Embryonic facial prominence (tissue), 1 donor: Measurements from ENCODE around the gene CCER1.

Source experiments
- DNase-seq: peaks from one replicate; pipeline ENCODE4 v3.0.0-alpha.2; 2016; ENCODE audit errors: extremely low spot score

CCER1 gene

DNA sequence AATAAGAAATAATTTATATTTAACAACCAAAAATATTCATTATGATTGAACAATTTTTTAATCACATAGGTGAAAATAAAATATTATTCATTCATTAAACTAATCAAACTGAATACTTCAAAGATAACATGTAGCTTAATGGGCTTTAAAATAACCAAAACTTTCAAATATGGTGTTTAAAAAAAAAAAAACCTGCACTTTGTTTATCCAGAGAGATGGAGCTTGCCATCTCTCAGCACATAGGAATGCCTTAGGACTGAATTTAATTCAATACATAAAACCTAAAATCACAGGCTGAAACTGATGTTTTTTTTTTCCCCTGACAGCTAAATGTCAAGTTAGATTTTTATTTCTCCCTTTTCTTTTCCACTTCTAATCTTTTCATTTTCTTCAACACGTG is 14.4 kb upstream of the CCER1 start:
- no peak for DNase-seq

DNA sequence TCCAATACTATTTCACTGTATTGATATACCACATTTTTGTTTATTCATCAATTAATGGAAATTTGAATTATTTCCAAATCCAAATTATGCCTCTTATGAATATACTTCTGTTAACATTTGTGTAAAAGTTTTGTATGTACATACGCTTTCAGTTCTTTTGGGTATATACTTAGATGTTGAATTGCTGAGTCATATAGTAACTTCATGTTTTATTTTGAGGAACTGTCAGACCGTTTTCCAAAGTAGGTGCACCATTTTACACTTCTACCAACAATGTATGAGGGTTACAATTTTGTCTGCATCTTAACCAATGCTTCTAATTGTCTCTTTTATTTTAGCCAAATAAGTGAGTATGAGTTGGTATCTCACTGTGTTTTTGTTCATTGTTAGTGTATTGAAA is 10.2 kb upstream of the CCER1 start:
- DNase-seq: no peak

DNA sequence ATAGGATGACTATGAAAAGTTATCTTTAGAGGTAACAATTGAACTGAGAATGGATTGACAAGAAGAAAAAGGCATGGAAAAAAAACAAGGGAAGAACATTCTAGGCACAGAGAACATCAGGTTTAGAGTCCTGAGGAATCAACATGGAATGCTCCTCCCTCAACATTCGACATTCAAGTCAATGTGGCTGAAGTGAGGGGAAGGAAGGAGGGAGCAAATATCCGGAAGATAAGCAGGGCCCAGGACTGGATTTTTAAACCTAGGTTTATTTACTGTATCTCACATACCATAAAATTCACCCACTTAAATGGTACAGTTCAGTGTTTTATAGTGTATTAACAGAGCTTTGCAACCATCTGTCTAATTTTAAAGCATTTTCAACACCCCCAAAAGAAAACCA is 9.6 kb upstream of the CCER1 start:
- no peak for DNase-seq

DNA sequence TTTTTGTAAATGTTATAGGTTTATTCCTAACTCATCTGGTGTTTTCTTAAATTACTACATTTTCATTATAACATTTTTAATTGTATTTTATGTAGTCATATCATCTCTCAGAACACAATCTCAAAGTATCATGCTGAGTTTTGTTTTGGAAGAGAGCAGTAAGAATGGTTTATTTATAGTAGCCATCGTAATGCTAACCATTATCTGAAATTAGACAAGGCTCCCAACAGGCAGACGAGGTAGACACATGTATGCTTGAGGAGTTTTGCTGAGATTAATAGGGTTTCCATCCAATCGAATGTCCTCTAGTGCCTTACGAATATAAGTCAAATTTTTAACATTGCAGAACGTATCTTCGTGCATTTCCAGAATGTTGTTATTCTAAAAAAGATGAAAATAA is 9.0 kb upstream of the CCER1 start:
- no peak for DNase-seq

DNA sequence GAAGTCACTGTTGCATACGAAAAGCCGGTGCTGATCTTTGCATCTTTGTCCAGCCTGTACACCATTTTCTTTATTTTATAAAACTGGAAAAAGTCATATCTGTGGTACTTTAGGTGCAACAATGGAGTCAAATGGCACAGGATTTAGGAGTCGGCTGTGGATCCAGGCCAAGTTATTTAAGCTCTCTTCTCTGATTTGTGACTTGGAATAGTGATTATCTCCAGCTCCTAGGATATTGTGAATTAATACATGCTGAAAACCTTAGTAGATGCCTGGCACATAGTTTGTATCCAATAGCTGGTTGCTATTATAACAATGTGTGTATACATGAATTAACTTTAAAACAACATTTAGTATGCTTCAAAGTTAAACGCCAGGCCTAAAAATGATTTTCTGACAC is 6.2 kb upstream of the CCER1 start:
- no peak for DNase-seq

DNA sequence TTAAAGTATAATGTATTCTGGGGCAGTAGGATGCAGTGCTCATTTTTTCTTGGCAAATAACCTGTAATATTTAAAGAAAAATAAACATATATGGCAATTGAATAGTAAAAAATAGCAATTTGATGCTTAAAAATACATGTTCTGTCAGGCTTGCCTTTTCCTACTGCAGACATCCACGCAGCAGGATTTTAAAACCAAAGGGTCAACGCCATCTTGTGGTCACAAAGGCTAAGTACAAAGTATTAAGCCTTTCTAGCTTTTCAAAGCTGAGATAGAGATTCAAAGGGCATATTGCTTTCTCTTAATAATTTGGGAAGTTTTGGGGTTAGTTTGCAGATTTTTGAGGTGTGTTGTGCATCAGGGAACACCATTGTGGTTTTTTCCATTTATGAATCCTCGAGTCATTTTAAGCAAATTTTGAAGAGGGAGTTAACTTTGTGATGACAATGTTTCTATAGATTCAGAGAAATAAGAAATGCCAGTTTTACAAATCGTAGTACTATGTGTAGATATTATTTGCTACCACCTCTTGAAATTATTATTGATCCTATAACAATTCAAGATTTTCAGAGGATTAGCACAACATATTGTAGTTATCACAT is 4.7 kb upstream of the CCER1 start:
- DNase-seq: no peak

DNA sequence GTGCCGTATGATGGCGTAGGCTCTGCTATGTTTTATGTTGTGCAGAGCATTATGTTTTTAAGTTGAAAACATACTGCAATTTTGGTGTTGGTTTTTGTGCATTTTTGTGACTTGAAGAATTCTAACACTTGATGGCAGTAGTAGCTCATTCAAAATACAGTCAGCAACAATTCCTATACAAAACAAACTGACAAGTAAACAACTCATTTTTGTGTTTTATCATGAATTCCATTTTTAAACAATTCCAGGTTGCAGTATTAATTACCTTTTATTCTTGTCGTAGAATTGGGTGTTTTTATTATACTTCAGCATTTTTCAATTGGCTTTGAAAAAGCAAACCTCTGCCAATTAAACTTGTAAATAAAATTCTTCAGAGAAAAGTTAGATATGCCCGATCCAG is 4.1 kb upstream of the CCER1 start:
- no peak for DNase-seq

DNA sequence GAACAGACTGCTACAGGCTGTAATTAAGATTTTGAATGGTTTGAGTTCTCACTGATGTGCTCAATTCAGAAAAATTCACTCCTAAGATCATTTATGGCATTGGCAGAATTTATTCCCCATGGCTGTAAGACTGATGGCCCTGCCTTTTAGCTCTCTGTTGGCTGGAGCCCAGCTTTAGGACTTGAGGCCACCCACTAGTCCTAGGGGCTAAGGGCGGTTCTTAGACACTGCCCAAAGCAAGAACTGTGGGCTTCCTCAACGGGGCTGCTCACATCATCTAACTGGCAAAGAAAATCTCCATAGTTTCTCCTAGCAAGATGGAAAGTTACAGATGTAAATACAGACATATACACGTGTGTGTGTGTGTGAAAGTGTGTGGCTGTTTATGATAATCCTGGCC is 3.4 kb upstream of the CCER1 start:
- no peak for DNase-seq

DNA sequence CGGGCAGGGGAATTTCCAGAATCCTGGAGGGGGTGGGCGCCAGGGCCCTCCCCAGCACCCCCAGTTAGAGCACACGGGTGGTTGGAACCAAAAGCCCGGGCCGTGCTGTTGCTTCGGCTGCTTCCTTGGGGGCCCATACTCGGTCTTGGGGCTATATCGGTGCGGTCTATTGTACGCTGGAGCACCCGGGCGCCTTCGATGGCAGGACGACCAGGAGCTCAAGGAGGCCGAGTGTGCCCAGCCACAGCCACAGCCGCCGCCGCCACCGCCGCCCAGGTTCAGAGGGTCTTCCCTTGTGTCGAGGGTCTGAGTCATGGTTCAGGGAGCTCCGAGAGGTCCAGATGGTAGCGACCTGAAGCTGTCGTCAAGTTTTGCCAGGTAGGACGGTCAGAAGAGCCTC is 548 bp downstream of the CCER1 start:
- no peak for DNase-seq

DNA sequence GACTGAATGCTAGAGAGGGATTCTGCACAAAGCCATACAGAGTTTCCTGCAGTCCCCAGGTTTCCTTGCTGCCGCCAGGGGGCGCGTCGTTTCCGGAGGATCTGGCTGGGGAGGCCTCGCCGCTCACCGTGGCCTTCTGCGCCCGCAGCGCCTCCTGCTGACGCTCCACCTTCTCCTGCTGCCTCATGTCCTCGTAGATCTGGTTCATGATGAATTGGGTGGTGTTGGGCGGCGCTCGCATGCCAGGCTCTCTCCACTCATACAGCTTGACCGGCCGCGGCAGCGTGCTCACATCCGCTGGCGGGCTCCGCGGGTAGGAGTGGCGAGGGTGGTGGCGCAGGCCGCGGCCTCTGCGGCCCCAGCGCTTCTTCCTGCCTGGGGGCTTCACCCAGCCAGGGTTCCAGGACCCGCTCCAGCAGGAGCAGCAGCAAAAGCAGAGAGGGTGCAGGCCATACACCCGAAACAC is 987 bp downstream of the CCER1 start:
- DNase-seq: no peak

DNA sequence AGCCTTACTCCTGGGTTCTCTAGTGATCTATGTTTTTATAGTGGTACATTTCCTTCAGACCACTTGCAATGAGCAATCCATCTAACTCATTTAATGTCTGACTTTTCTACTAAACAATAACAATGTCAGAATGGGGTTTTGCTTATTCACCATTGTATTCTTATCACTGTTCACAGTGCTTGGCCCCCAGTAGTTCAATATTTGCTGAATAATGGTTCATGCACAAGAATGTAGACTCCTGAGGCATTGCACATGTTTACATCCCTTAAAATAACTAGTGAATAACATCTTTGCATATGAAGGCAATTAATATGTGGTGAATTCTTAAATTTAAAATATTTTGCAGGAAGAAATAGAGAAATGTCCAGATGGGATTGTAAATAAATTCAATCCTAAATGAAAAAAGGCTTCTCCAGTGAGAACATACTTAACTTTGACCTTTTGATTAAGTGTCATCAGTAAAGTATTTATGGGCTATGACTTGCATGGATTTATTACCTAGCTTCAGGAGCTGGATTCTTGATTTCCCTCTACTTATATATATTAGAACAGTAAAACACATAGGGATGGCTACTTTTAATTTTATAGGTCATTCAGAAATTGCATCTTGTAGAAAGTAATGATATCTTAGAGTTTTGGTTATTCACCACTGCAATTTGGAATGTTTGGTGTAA is 3.4 kb downstream of the CCER1 start:
- no peak for DNase-seq

DNA sequence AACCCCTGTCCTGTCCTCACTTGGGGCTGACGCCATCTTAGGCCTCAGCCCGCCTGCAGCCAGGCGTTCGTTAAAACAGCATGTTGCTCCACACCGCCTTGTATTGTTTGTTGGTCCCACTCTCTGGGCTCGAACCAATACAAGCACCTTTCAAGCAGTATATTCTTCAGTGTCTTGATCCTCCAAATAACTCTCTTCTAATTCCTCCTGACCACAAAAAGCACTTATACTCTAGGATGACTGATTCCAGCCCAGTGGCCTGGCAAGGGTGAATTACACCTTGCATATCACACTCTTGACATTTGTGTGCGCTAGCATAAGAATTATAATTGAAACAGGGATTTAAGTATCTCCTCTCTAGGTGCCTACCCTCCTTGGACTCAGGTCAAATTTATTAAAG is 7.1 kb downstream of the CCER1 start:
- DNase-seq: no peak

DNA sequence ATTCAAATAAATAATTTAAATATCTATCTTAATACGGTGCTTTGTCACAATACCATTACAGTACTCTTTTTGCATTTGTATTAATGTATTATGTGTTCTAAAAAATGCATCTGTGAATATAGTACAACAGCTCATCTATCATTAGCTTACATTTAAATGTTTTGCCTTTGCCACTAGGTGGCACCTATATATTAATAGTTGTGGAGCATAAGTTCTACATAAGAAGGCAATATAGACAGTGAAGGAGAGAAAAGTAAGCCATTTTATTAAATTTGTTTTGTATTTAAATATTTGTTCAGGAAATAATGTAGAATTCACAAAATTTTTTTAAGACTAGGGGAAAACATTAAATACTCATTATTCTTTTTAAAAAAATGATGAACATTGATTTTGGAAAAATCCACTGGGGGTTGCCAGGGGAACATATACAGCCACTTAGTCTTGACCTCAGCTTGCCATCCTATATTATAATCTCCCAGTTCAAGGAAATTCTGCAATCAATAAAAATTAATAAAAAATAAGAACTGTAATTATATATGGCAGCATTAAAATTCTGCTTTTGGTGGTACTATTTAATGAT is 9.8 kb downstream of the CCER1 start:
- peak; percentile 36 for DNase-seq

DNA sequence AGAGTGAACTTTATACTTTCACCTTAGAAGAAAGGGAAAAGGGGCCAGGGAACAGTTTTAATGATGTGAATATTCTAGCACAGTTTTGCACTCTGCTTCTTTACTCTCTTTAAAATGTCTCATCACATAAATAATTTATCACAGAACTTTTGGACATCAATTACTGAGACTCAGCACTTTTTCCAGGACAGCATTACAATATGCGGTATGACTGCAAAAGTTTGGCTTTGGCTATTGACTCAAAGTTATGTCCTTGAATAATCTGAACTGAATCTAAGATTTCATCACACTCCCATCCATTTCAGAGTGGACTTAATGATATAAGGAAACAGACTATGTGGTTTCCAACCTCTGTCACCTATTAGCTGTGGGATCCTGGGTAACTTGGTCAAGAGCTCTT is 11.7 kb downstream of the CCER1 start:
- DNase-seq: no peak

DNA sequence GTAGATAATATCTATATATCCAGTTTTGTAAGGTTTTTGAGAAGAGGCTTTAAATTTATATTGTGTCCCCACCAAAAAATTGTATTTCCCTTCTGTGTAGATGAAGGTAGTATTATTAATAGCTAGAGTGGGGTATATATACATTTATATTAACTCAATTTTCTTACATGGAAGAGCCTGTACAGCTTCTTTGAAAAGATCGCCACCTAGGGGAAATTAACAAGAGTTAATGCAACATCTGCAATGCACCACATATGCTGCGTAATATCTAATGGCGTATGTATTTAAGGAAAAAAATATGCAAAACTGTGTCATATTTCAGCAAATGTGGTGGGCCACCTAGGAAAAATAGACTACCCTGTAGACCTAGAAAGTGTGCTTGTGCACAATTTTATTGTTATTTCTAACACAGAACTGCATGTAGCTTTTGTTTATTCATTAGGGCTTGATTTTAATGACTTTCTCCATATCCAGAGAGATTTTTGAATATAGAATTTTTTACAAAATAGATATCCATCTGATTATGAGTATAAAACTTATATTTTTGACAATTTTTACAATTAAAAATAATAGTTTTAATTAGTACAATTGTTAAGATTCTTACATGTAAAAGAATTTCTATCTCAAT is 14.0 kb downstream of the CCER1 start:
- peak; percentile 55 for DNase-seq

DNA sequence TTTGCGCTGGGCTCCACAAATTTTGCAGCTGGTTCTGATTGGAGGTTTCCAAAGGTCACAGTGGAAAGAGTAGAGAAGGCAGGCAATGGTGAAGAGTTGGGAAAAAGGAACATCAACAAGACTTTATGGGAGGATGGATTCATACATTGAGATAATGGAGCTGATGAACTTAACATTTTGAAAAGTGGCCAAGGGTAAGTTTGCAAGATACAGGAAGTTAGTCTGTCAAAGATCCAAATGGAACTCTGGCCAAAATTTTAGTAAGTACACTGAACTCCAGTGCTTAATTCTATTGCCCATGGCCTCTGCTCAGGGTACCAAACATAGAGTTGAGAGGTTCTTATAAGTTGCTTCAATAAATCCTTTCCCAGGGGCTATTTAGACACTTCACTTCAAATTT is 15.6 kb downstream of the CCER1 start:
- no peak for DNase-seq

DNA sequence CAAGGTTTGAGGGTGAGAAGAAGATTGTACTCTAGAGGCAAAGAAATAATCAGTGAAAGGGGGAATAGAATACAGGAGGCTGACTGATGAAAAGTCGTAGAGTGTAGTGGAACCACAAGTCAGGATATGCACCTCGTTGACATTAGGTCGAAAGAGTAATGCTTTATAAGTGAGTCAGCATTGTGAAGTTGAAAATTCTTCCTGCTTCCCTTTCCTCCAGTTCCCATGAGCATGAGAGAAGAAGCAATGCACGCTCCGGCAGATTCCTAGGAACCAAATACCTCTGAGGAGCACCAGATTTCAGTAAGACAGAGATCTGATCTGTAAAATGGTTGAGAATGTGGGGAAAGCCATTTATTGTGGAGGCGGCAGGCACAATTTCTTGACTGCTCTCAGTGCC is 16.5 kb downstream of the CCER1 start:
- DNase-seq: no peak

DNA sequence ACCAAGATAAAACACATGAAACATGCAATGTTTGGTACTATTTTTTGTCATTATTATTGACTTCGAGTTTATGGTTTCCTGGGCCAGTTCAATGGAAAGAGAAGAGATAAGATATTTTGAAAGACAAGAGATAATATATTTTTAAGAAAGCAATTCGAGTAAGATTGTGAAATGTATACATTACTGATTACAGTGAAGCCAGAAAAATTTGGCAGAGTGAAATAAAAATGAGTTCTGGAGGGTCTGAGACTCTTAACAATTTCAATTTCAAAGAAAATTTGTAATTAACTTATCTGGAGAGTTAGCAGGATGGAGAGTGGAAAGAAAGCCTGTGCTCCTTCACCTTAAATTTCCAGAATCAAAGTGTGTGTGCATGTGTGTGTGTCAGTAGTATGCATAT is 17.3 kb downstream of the CCER1 start:
- DNase-seq: no peak

DNA sequence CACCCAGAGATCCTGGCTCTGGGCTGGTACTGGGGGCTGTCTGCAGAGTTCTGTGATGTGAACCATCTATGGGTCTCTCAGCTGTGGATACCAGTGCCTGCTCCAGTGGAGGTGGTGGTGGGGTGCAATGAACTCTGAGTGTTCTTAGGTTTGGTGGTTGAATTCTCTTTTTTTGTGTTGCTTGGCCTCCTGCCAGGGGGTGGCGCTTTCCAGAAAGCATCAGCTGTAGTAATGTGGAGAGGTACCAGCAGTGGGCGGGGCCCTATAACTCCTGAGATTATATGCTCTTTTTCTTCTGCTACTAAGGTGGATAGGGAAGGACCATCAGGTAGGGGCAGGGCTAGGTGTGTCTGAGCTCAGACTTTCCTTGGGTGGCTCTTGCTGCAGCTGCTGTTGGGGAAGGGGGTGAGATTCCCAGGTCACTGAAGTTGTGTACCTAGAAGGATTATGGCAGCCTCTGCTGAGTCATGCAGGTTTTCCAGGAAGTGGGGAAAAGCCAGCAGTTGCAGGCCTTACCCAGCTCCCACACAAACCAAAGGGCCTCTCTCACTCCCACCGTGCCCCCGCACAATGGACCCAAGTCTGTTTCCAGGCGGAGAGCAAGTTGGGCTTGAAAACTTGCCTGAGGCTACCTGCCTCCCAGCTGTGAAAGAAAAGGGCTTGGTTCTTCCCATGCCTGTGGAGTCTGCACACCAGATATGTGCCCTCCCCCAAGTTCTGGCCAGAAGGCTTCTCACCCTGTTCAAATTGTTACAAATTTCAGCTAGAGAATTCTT is 18.6 kb downstream of the CCER1 start:
- no peak for DNase-seq

DNA sequence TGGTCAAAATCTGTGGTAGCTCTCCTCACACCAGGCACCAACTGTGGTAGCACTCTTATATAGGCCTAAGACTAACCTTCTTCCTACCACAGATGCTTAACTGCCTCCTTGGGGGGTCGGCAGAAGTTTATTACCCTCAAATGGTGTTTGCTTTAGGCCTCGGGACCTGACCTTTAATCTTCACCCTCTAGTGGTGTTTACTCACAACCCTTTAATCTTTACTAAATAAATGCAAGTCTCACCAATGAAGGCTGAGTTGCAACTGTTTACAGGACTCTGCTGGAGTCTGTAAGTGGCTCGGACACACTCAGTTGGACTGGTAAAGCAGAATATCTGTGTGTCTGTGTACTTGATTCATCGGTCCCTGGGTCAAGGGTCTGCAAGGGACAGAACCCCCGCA is 29.4 kb downstream of the CCER1 start:
- no peak for DNase-seq

DNA sequence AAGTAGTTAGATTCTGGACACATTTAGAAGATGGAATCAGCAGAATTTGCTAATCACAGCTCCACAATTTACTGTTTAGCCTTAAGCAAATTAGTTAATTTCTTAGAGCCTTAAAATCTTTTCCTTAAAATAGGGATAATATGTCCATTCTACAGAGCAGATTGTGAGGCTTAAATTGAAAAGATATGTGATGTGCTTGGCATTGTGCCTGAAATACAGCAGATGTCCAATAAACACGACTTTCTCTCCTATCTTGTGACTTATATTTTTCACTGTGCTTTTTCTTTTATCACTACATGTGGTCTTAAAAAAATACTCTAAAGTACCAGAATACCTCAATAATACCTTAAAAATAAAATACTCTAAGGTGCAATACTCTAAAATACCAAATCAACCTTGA is 30.6 kb downstream of the CCER1 start:
- DNase-seq: no peak

DNA sequence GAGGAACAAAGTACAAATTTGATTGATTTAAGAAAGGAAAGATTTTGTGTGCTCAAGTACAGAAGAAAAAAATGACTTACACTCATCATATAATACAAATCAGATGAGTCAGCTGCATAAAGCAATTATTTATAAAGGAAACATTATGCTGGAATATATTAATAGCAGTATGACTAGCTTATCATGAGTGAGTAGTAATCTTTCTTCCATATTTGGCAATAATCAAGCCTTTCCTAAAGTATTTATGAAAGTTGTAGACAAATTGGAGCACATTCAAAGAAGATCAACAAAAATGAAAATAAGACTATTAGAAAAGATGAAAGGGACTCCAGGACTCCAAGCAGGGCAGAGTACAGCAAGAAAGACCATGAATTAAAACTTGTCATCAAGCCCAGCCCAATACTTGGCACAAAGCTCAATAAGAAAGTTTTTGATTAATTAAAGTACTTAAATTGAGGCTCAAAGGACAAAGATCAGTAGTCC is 32.8 kb downstream of the CCER1 start:
- no peak for DNase-seq
